Progenitor cell of endocrine pancreas (in vitro differentiated cells): ENCODE measurements around the gene LRRC14B. TPM values are rescaled to one million over a fixed set of nuclear protein-coding genes. Genes with fewer than 3 reads are reported as not detected.
A peak's percentile ranks its signal among the peaks of the same experiment; 100 is the strongest.

Source experiments
- DNase-seq: peaks from one replicate; pipeline ENCODE4 v3.0.0; 2021; ENCODE audit warnings: low spot score; ENCODE audit not compliant: unreplicated experiment
- H3K27ac Mint-ChIP-seq: 2 replicates; pipeline ENCODE4 v1.8.0; 2021; ENCODE audit warnings: mild to moderate bottlenecking, moderate library complexity, mixed read lengths
- H3K27me3 Mint-ChIP-seq: 2 replicates; pipeline ENCODE4 v1.8.0; 2021; ENCODE audit warnings: mixed read lengths
- H3K36me3 Mint-ChIP-seq: 2 replicates; pipeline ENCODE4 v1.8.0; 2022; ENCODE audit warnings: mixed read lengths; ENCODE audit not compliant: insufficient read depth
- H3K4me1 Mint-ChIP-seq: 2 replicates; pipeline ENCODE4 v1.8.0; 2021; ENCODE audit warnings: low read depth, mixed read lengths
- H3K4me3 Mint-ChIP-seq: 2 replicates; pipeline ENCODE4 v1.8.0; 2021; ENCODE audit warnings: low read depth, mild to moderate bottlenecking, moderate library complexity, mixed read lengths
- H3K9me3 Mint-ChIP-seq: 2 replicates; pipeline ENCODE4 v1.8.0; 2021; ENCODE audit warnings: low read depth, mixed read lengths
- CTCF ChIP-seq: fragments of 200-600 bp; sonication (generic); IDR thresholded peaks from one replicate; pipeline ENCODE4 v1.5.0; 2021; ENCODE audit warnings: antibody characterized with exemption, mild to moderate bottlenecking; ENCODE audit not compliant: unreplicated experiment
- total RNA-seq: library from RNA; stranded (reverse); gene quantifications from 2 replicates; pipeline ENCODE4 v1.2.1, GENCODE V29; 2021

Gene LRRC14B
- total RNA-seq, 1 donor from 2014 or later: not detected

- H3K36me3 Mint-ChIP-seq: peaks cover 37% of the 10 kb centered on the region
- H3K27ac Mint-ChIP-seq: no peak overlapping the region
- H3K4me3 Mint-ChIP-seq: no peak overlapping the region
- no peak for DNase-seq
- no peak for TF ChIP-seq CTCF
- H3K9me3 Mint-ChIP-seq: no peaks in the 10 kb centered on the region
- no peaks in the 10 kb centered on the region for H3K27me3 Mint-ChIP-seq
- H3K4me1 Mint-ChIP-seq: no peaks in the 10 kb centered on the region
Observed at GRCh38 chr5:156411-157072, 34.8 kb upstream of the LRRC14B start.

- H3K4me1 Mint-ChIP-seq: no peaks in the 10 kb centered on the region
- H3K36me3 Mint-ChIP-seq: peaks cover 35% of the 10 kb centered on the region
- no peak overlapping the region for H3K27ac Mint-ChIP-seq
- no peak overlapping the region for H3K4me3 Mint-ChIP-seq
- no peak for DNase-seq
- no peak for TF ChIP-seq CTCF
- H3K9me3 Mint-ChIP-seq: no peaks in the 10 kb centered on the region
- H3K27me3 Mint-ChIP-seq: no peaks in the 10 kb centered on the region
Observed at GRCh38 chr5:157126-157715, 34.1 kb upstream of the LRRC14B start.

- no peaks in the 10 kb centered on the region for H3K27me3 Mint-ChIP-seq
- DNase-seq: no peak
- H3K36me3 Mint-ChIP-seq: peaks cover 32% of the 10 kb centered on the region
- no peak overlapping the region for H3K4me3 Mint-ChIP-seq
- no peaks in the 10 kb centered on the region for H3K4me1 Mint-ChIP-seq
- TF ChIP-seq CTCF: no peak
- no peaks in the 10 kb centered on the region for H3K9me3 Mint-ChIP-seq
- H3K27ac Mint-ChIP-seq: no peak overlapping the region
Observed at GRCh38 chr5:157801-158200, 33.5 kb upstream of the LRRC14B start.

GRCh38 chr5:158807-159447 lies 32.4 kb upstream of the LRRC14B start:
- H3K36me3 Mint-ChIP-seq: peaks cover 36% of the 10 kb centered on the region
- H3K27me3 Mint-ChIP-seq: no peaks in the 10 kb centered on the region
- no peaks in the 10 kb centered on the region for H3K4me1 Mint-ChIP-seq
- DNase-seq: no peak
- no peaks in the 10 kb centered on the region for H3K9me3 Mint-ChIP-seq
- H3K27ac Mint-ChIP-seq: peak overlapping the region; percentile 29
- no peak overlapping the region for H3K4me3 Mint-ChIP-seq
- TF ChIP-seq CTCF: no peak

DNA sequence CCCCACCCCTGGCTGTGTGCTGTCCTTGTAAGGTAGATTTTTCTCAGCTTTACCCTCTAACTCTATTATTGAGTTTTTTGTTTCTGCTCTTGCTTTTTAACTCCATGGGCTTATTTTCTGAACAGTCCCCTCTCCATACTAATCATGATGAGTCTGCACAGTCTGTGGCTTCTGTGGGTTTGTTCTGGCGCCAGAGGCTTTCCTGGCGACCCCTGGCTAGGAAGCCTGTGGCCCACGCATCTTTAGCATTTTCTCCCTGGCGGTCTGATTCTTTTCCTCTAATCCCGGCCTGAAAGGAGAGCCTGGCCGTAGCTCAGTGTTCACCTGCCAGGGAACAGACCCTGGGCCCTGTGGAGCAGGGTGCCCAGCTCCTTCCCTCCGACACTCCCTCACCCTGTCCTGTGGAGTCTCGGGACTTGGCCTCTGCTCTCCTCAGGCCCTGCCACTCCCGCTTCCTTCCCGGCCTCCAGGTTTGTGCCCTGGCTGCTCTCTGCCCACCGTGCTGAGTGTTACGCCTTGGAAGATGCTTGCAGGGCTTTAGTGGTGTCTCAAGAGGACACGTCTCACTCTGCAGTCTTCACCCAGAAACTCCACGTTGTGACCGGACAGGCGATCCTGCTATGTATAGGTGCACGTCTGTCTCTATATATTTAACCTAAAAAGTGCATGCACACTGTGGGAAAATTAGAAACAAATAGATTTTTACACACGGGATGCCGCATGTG lies 31.7 kb upstream of the LRRC14B start:
- Mint-ChIP-seq H3K4me3 (no peak overlapping the region), H3K27me3 (no peaks in the 10 kb centered on the region), H3K36me3 (peaks cover 41% of the 10 kb centered on the region), H3K9me3 (peaks cover 3% of the 10 kb centered on the region), H3K27ac (peak overlapping the region; percentile 47), H3K4me1 (no peaks in the 10 kb centered on the region)
- TF ChIP-seq CTCF: no peak
- DNase-seq: no peak
